Immature natural killer cell (primary cell): ENCODE results near the gene OR52N1. TPM values are rescaled to one million over a fixed set of nuclear protein-coding genes. Genes with fewer than 3 reads are reported as not detected.

Experiments used
- DNase-seq, 3 donors: peaks; one replicate each; pipeline ENCODE4 v3.0.0; 2022; ENCODE audit warnings: mixed read lengths in 1 of 3
- H3K27ac Mint-ChIP-seq, 6 donors: one replicate each; pipeline ENCODE4 v1.8.0; 2020; ENCODE audit warnings: mixed read lengths in 6 of 6, mild to moderate bottlenecking in 5 of 6, inconsistent platforms in 4 of 6, moderate library complexity in 3 of 6
- H3K27me3 Mint-ChIP-seq, 3 donors: one replicate each; pipeline ENCODE4 v1.8.0; 2020 to 2021; ENCODE audit warnings: low read depth in 3 of 3, mild to moderate bottlenecking in 3 of 3, mixed read lengths in 3 of 3, moderate library complexity in 3 of 3, inconsistent platforms in 1 of 3
- H3K36me3 Mint-ChIP-seq, 3 donors: one replicate each; pipeline ENCODE4 v1.8.0; 2020; ENCODE audit warnings: mixed read lengths in 3 of 3, inconsistent platforms in 2 of 3, mild to moderate bottlenecking in 2 of 3
- H3K4me1 Mint-ChIP-seq, 2 donors: one replicate each; pipeline ENCODE4 v1.8.0; 2020; ENCODE audit warnings: inconsistent platforms in 2 of 2, mild to moderate bottlenecking in 2 of 2, mixed read lengths in 2 of 2, moderate library complexity in 1 of 2
- H3K4me3 Mint-ChIP-seq, 5 donors: one replicate each; pipeline ENCODE4 v1.8.0; 2020; ENCODE audit warnings: mild to moderate bottlenecking in 5 of 5, mixed read lengths in 5 of 5, inconsistent platforms in 3 of 5, moderate library complexity in 3 of 5
- H3K9me3 Mint-ChIP-seq, 6 donors: one replicate each; pipeline ENCODE4 v1.8.0; 2020; ENCODE audit warnings: mild to moderate bottlenecking in 6 of 6, mixed read lengths in 6 of 6, inconsistent platforms in 4 of 6, moderate library complexity in 3 of 6
- polyA plus RNA-seq, 3 donors: library from polyadenylated mRNA; unstranded; fragments of 300-500 nt; fragmentation: Illumina TruSeq; gene quantifications; one replicate each; pipeline ENCODE4 v1.2.3, GENCODE V29; 2021

Gene OR52N1
- polyA plus RNA-seq, 3 donors from 2014 or later = not detected

- Mint-ChIP-seq H3K9me3 (no peaks in the 10 kb centered on the region), H3K4me3 (no peak overlapping the region), H3K27me3 (no peaks in the 10 kb centered on the region), H3K4me1 (no peaks in the 10 kb centered on the region), H3K27ac (no peak overlapping the region), H3K36me3 (no peaks in the 10 kb centered on the region)
- no peak for DNase-seq
These were observed 24.0 kb downstream of the OR52N1 start for GRCh38 chr11:5767056-5767455.

GRCh38 chr11:5753943-5754342, 37.1 kb downstream of the OR52N1 start, which contains the start of gene OR52N4:
Gene OR52N4, plus strand, starts transcription at chr11:5754243. Its CDS starts 498 bp downstream, at chr11:5754741.
- Mint-ChIP-seq H3K9me3 (no peaks in the 10 kb centered on the region), H3K4me1 (no peaks in the 10 kb centered on the region), H3K27ac (no peak within 1 kb of the TSS), H3K36me3 (no peaks in the 10 kb centered on the region), H3K4me3 (no peak within 1 kb of the TSS), H3K27me3 (peaks cover 0 to 5% (median 0%) of the 10 kb centered on the region in 3 donors)
- DNase-seq = no peak

- Mint-ChIP-seq H3K9me3 (peaks cover 0 to 1% (median 0%) of the 10 kb centered on the region in 6 donors), H3K4me3 (no peak overlapping the region), H3K36me3 (no peaks in the 10 kb centered on the region), H3K27me3 (peaks cover 0 to 5% (median 2%) of the 10 kb centered on the region in 3 donors), H3K4me1 (no peaks in the 10 kb centered on the region), H3K27ac (no peak overlapping the region)
- DNase-seq = no peak
These were observed 41.2 kb downstream of the OR52N1 start for GRCh38 chr11:5749836-5750235.

- no peaks in the 10 kb centered on the region for H3K4me1 Mint-ChIP-seq
- peaks cover 0 to 9% (median 0%) of the 10 kb centered on the region in 3 donors for H3K36me3 Mint-ChIP-seq
- H3K27me3 Mint-ChIP-seq = peaks cover under 1 to 2% (median 1%) of the 10 kb centered on the region in 3 donors
- DNase-seq = no peak
- H3K9me3 Mint-ChIP-seq = peaks cover 4 to 27% (median 13%) of the 10 kb centered on the region in 6 donors
- no peak overlapping the region for H3K4me3 Mint-ChIP-seq
- H3K27ac Mint-ChIP-seq = no peak overlapping the region
These were observed 44.5 kb downstream of the OR52N1 start for GRCh38 chr11:5746614-5747013.

GRCh38 chr11:5738431-5738830, 52.6 kb downstream of the OR52N1 start:
- H3K9me3 Mint-ChIP-seq = peaks cover 10 to 29% (median 21%) of the 10 kb centered on the region in 6 donors
- peaks cover 4 to 10% (median 5%) of the 10 kb centered on the region in 3 donors for H3K27me3 Mint-ChIP-seq
- H3K27ac Mint-ChIP-seq = no peak overlapping the region
- no peaks in the 10 kb centered on the region for H3K4me1 Mint-ChIP-seq
- DNase-seq = no peak
- peaks cover 4 to 22% (median 7%) of the 10 kb centered on the region in 3 donors for H3K36me3 Mint-ChIP-seq
- no peak overlapping the region for H3K4me3 Mint-ChIP-seq

GRCh38 chr11:5737670-5738392, 53.2 kb downstream of the OR52N1 start:
- peaks cover 4 to 10% (median 5%) of the 10 kb centered on the region in 3 donors for H3K27me3 Mint-ChIP-seq
- H3K4me1 Mint-ChIP-seq = no peaks in the 10 kb centered on the region
- H3K27ac Mint-ChIP-seq = no peak overlapping the region
- no peak for DNase-seq
- peaks cover 10 to 27% (median 20%) of the 10 kb centered on the region in 6 donors for H3K9me3 Mint-ChIP-seq
- H3K4me3 Mint-ChIP-seq = no peak overlapping the region
- H3K36me3 Mint-ChIP-seq = peaks cover 4 to 22% (median 7%) of the 10 kb centered on the region in 3 donors

GRCh38 chr11:5737091-5737490, 54.0 kb downstream of the OR52N1 start:
- H3K27me3 Mint-ChIP-seq = peaks cover 4 to 10% (median 5%) of the 10 kb centered on the region in 3 donors
- peaks cover 4 to 21% (median 7%) of the 10 kb centered on the region in 3 donors for H3K36me3 Mint-ChIP-seq
- DNase-seq = no peak
- peaks cover 7 to 20% (median 15%) of the 10 kb centered on the region in 6 donors for H3K9me3 Mint-ChIP-seq
- no peak overlapping the region for H3K4me3 Mint-ChIP-seq
- H3K27ac Mint-ChIP-seq = no peak overlapping the region
- H3K4me1 Mint-ChIP-seq = no peaks in the 10 kb centered on the region

Other genes starting within 250 kb of the OR52N1 start
- gene OR52H1, start 242.7 kb downstream of the OR52N1 start, polyA plus RNA-seq = not detected
- not detected for gene OR52B6, start 210.4 kb downstream of the OR52N1 start, polyA plus RNA-seq
- gene TRIM6, start 194.6 kb downstream of the OR52N1 start, polyA plus RNA-seq = not detected
- 10 to 100 TPM; 13.6 to 37.6 (median 18.8) TPM for gene TRIM34, start 166.3 kb downstream of the OR52N1 start, polyA plus RNA-seq
- 10 to 100 TPM in 2 of 3 donors, 1 to 10 TPM in 1; 8.9 to 19.8 (median 14.6) TPM for gene TRIM5, start 106.2 kb downstream of the OR52N1 start, polyA plus RNA-seq
- 100 to 1,000 TPM; 148 to 196 (median 166) TPM for gene TRIM22, start 101.5 kb downstream of the OR52N1 start, polyA plus RNA-seq
- gene OR56B1, start 54.8 kb downstream of the OR52N1 start, polyA plus RNA-seq = under 1 TPM in 1 of 3 donors, not detected in 2; 0.28 TPM
- gene OR52N4, start 37.0 kb downstream of the OR52N1 start, polyA plus RNA-seq = not detected
- gene OR52N5, start 7.9 kb downstream of the OR52N1 start, polyA plus RNA-seq = not detected
- not detected for gene OR52N2, start 17.7 kb upstream of the OR52N1 start, polyA plus RNA-seq
- not detected for gene OR52E6, start 50.6 kb upstream of the OR52N1 start, polyA plus RNA-seq
- not detected for gene OR52E8, start 66.4 kb upstream of the OR52N1 start, polyA plus RNA-seq
- gene OR52E4, start 89.4 kb upstream of the OR52N1 start, polyA plus RNA-seq = not detected
- gene OR52E5, start 101.9 kb upstream of the OR52N1 start, polyA plus RNA-seq = not detected
- not detected for gene OR56A3, start 151.0 kb upstream of the OR52N1 start, polyA plus RNA-seq
- gene OR56A5, start 177.2 kb upstream of the OR52N1 start, polyA plus RNA-seq = not detected
- gene OR52L1, start 195.7 kb upstream of the OR52N1 start, polyA plus RNA-seq = not detected
- not detected for gene OR56A4, start 215.7 kb upstream of the OR52N1 start, polyA plus RNA-seq
- not detected for gene OR56A1, start 239.5 kb upstream of the OR52N1 start, polyA plus RNA-seq